ENCODE measurements around the gene PELO.
A peak's percentile ranks its signal among the peaks of the same experiment; 100 is the strongest.

The PELO gene

DNA sequence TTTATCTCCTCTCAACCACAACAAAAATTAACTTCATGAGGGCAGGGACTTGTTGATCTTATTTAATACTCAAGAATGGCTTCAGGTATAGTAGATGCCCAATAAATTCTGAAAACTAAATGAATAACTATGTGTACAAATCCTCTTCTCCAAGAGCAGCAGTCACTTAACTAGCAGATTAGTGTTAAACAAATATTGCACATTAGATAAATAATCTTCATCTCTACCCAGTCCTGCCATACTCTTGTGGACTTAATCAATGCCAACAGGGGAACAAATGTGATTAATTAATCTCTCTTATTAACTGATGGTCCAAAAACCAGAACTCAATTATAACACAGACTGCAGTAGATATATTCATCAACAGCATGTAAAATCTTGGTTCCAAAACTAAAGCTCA is 15.0 kb upstream of the PELO start:
- DNase-seq = no peak

DNA sequence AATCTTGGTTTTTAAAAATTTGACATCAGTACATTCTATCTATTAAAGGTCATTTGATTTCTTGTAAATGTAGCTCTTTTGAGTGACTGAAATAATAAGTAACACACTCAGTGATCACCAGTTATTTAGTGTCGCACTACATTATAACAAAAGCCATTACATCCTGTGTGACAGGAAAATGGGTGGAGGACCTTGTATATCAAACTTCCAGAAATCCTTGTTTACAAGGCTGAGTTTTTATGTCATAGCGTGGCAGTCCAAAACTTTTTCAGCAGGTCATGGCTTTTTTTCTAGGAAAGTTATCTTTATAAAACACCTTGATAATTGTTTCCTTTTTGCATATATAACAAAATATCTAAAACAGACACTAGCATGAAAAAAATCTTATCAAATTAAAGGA is 14.4 kb upstream of the PELO start:
- no peak for DNase-seq

- DNase-seq = no peak
These were observed 13.7 kb upstream of the PELO start for GRCh38 chr5:52774005-52774410.

DNA sequence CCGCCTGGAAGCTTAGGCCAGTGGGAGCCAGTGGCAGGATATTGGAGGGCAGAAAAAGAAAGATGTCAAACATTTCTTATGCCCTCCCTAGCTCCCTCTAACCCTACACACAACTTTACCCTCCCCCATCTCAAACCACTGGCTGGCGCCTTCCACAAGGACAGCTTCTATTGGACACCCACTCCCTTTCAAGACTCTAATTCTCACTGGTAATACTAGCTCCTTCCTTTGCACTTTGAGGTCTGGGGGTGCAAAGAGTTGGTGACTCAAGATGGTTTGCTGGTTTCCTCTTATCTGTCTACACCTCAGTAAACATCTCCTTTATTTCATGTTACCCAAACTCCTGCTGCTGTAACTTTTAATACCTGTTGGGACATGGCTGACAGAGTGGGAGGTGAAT is 11.6 kb upstream of the PELO start:
- DNase-seq = no peak

DNA sequence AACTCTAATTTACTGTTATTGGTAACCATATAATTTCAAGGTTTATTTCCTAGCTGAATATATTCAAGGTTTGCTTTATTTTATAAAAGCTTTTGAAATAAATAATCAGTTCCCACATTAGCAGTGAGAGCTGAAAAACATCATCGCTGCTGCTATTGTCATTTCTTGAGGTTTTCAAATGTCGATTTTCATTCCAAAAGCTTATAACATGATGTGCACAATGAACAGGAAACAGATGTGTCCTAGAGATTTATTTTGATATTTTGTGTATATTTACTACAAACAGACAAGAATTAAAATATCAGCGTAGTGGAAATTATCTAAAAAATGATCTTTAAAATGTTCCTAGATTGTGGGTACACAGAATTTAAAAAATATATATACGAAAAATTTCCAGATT is 10.5 kb upstream of the PELO start:
- no peak for DNase-seq

DNA sequence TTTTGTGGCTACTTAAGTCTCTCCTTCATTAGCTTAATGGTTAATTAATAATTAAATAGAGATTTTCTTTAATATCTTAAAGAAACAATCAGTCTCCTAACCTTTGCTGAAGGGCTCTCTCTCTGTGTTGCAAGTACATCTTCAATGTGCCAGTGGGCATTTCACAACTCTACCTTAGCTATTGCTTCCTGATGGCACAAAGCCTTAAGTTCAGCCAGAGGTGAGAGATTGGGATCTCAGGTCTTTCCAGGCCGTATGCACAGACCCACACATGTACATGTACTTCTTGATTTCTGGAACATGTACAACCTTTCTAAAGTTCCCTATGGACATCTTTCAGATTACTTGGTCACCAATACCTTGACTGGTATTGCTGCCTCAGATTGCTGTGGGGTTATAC is 8.9 kb upstream of the PELO start:
- DNase-seq = no peak

- DNase-seq = no peak
These were observed 8.5 kb upstream of the PELO start for GRCh38 chr5:52779213-52779612.

DNA sequence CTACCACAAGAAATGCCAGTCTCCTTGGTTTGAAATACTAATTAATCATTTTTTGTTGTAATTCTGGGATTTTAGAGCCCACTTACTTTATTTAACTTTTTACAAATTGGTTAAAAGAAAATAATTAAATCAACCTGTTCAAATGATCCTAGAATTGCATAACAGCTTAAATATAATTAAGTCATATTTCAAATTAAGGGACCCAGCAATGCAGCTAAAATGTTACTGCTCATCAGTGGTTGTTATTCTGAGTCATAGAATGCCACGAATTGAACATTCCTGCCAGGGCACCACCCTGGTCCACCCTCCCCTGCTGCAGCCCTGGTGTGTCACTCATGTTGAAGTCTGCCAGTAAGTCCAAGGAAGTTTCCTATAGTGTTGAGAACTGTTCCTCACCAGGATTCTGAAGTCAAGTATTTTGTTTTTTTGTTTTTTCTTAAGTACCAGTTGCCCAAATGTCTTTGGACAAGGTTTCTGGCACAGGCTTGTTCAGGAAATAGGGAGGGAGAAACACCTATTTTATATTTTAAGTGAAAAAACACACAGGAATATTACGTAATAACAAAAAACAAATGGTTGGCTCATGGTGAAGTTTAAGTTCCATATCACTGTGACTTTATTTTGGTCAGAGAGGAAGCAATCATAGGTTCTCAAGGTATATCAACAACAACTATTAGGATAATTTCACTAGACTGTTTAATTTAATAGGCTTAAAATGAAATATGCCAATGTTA is 4.3 kb upstream of the PELO start:
- no peak for DNase-seq

DNA sequence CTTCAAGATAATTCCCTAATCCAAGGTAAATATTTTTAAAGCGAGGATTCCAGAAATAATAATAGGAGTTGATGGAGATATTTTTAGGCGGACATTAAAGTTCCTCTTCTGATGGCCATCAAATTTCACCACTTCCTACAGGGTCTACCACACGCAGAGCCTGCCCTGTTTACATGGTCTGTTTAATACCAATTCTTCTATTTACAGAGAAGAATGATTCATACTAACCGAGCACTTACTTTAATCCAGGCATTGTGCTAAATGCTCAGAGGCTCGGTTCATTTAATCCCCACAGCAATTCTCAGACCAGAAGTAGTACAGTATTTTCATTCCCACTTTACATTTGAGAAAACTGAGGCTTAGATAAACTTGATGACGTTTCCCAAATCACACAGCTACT is 3.0 kb upstream of the PELO start:
- no peak for DNase-seq

GRCh38 chr5:52786391-52786790 is 1.3 kb upstream of the PELO start:
- DNase-seq = no peak

DNA sequence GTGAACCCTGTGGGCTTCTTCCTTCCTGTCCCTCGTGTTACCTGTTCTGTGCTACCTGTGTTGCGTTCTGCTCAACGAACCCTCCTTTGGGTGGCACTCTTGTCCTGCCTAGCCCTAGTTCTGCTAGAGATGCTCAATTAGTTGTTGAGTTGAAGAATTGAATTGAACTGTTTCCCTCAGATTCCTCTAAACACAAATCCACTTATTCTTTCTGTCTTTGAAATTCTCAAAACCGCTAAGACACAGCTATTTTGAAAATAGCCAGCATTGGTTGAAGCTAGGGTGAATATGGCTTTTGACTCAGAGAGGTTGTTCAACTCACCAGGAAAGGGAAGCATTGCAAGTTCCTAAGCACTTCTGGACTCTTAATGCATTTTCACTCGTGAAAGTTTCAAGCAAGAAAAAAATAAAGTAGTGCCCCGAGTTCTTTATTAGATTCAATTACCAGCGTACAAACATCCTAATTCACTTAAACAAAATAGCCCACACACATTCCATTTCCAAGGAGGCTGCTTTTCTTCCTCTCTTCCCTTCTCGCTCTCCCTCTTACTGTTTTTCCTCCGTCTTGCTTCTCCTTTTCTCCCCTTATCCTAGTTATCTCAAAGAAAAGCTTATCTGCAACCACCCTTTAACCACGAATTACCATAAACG is 642 bp upstream of the PELO start:
- DNase-seq = peak; percentile 11

- DNase-seq = no peak
These were observed 747 bp downstream of the PELO start for GRCh38 chr5:52788505-52788821.

GRCh38 chr5:52789378-52789777 is 1.7 kb downstream of the PELO start:
- DNase-seq = no peak

DNA sequence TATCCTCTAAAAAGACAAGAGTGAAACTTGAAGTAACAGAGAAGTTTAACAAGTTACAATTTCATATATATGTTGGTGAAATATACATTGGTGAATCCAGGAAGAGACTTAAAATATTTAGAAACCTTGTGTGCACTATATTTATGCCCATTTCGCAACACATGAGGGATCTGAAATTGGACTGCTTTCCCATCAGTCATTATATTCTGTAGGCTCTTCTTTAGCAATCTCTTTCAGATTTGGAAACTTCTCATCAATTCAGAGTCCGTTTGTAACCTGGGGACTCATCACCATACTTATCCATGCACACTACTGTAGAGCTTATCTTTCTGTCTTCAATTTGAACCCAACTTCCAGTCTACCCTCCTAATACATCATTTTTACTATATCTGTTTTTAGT is 2.1 kb downstream of the PELO start:
- no peak for DNase-seq

GRCh38 chr5:52791366-52791765 is 3.6 kb downstream of the PELO start:
- DNase-seq = no peak

GRCh38 chr5:52794519-52794918 is 6.8 kb downstream of the PELO start:
- DNase-seq = no peak

DNA sequence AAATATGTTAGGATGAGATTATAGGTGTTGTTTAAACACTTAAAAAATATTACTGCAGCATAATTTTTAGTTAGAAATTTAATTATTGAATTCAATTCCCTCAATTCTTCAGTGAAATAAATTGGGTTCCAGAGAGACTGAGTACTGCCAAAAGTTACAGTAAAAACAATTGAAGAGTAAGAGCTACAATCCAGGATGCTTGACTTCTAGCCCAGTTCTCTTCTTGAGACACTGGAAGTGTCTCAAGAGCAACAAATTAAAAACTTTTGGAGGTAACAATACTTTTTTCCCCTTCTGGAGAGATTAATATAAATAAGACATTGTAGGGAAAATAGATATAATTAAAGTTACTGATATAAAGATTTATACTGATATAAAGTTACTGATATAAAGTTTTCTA is 8.3 kb downstream of the PELO start:
- DNase-seq = no peak

GRCh38 chr5:52796516-52797103 is 8.9 kb downstream of the PELO start:
- DNase-seq = no peak

DNA sequence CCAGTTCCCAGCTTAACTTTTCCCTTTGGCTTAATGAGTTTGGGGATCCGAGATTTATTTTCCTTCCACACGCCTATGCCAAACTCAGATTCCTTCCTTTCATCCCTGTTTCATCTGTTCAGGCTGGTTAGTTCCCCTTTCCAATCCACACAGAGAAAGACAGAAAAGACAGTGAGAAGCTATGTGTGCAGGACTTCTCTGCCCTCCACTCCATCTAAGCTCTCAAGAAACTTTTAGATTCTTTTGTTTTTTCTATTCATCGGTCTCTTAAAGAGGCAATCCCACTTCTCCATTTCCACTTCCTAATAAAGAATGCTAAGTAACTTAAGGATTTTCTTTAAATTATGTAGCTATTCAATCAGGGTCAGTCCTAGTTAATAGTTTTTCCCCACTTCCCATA is 11.2 kb downstream of the PELO start:
- DNase-seq = no peak

DNA sequence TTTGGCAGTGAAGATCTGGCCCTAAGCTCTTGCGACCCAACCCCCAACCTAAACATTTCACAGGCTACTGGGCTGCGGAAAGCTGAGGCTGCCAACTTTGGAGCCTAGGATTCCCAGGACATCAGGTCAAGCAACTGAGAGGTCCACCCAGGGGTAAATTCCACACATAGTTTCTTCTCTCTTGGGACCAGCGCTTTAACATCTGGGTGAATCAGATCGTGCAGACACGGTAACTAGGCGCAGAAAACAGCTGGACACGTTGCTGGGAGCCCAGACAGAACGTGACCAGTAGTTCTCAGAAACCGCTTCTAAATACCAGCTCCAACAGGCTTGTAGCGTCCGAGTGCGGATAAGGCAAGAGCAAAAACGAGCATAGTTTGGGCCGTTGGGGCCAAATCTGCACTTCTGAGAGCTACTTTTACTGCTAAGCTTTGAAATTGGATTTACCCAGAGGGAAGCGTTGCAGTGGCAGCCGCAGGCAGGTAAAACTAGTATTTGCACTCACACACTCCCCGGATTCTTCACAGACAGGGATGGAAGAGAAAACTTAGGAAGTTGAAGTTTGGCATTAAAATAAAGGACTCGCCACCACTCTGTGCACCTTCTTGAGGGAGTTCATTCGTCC is 11.8 kb downstream of the PELO start:
- no peak for DNase-seq

GRCh38 chr5:52799983-52800393 is 12.3 kb downstream of the PELO start:
- peak; percentile 61 for DNase-seq

DNA sequence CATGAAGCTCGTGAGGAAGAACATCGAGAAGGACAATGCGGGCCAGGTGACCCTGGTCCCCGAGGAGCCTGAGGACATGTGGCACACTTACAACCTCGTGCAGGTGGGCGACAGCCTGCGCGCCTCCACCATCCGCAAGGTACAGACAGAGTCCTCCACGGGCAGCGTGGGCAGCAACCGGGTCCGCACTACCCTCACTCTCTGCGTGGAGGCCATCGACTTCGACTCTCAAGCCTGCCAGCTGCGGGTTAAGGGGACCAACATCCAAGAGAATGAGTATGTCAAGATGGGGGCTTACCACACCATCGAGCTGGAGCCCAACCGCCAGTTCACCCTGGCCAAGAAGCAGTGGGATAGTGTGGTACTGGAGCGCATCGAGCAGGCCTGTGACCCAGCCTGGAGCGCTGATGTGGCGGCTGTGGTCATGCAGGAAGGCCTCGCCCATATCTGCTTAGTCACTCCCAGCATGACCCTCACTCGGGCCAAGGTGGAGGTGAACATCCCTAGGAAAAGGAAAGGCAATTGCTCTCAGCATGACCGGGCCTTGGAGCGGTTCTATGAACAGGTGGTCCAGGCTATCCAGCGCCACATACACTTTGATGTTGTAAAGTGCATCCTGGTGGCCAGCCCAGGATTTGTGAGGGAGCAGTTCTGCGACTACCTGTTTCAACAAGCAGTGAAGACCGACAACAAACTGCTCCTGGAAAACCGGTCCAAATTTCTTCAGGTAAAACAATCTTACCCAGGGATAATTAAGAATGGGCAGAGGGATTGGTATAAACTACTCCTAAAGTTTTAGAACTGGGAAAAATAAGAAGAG is 12.9 kb downstream of the PELO start:
- no peak for DNase-seq

DNA sequence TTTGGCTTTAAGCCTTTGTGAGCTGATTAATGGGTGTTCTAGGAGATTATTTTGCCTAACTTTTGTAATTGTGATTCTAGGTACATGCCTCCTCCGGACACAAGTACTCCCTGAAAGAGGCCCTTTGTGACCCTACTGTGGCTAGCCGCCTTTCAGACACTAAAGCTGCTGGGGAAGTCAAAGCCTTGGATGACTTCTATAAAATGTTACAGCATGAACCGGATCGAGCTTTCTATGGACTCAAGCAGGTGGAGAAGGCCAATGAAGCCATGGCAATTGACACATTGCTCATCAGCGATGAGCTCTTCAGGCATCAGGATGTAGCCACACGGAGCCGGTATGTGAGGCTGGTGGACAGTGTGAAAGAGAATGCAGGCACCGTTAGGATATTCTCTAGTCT is 13.6 kb downstream of the PELO start:
- DNase-seq = no peak
